Kidney tubule cell (primary cell): ENCODE data around the gene NCAPD2.
A peak's percentile ranks its signal among the peaks of the same experiment; 100 is the strongest.

ENCODE experiments used
- DNase-seq: peaks from one replicate; pipeline ENCODE4 v3.0.0-alpha.2; 2018; ENCODE audit warnings: low spot score

The NCAPD2 gene

GRCh38 chr12:6493497-6494257 is at the start of gene NCAPD2:
TSS of gene NCAPD2 (plus strand) at chr12:6494102. CDS start at chr12:6495099, 997 bp downstream.
- DNase-seq, result peak; percentile 97

- DNase-seq, result no peak
Measured at GRCh38 chr12:6444704-6445688, 48.9 kb upstream of the NCAPD2 start, which contains the start of gene CD27. TSS of gene CD27 (plus strand) at chr12:6444955. CDS start at chr12:6445096, 141 bp downstream.

GRCh38 chr12:6450091-6450868 is 43.6 kb upstream of the NCAPD2 start:
- DNase-seq, result no peak

GRCh38 chr12:6450869-6451347 is 43.0 kb upstream of the NCAPD2 start:
- DNase-seq, result no peak

- peak; percentile 85 for DNase-seq
Measured at GRCh38 chr12:6451348-6452244, 42.3 kb upstream of the NCAPD2 start, which contains the start of gene TAPBPL. TSS of gene TAPBPL (plus strand) at chr12:6452042. CDS start at chr12:6452249, 207 bp downstream.

GRCh38 chr12:6452245-6452943 is 41.5 kb upstream of the NCAPD2 start:
- DNase-seq, result no peak

- peak; percentile 60 for DNase-seq
Measured at GRCh38 chr12:6452944-6453630, 40.8 kb upstream of the NCAPD2 start.

GRCh38 chr12:6457220-6457945 is 36.5 kb upstream of the NCAPD2 start:
- no peak for DNase-seq

GRCh38 chr12:6458281-6459003 is 35.5 kb upstream of the NCAPD2 start:
- DNase-seq, result no peak

- no peak for DNase-seq
Measured at GRCh38 chr12:6459004-6459337, 34.9 kb upstream of the NCAPD2 start.

- no peak for DNase-seq
Measured at GRCh38 chr12:6460751-6461371, 33.0 kb upstream of the NCAPD2 start.

- no peak for DNase-seq
Measured at GRCh38 chr12:6461401-6462233, 32.3 kb upstream of the NCAPD2 start.

- no peak for DNase-seq
Measured at GRCh38 chr12:6462234-6462995, 31.5 kb upstream of the NCAPD2 start.

GRCh38 chr12:6463216-6463615 is 30.7 kb upstream of the NCAPD2 start:
- no peak for DNase-seq

GRCh38 chr12:6463858-6464257 is 30.0 kb upstream of the NCAPD2 start:
- DNase-seq, result no peak

GRCh38 chr12:6464531-6464930 is 29.4 kb upstream of the NCAPD2 start:
- DNase-seq, result no peak
